CD4-positive, alpha-beta T cell treated with Interleukin-1 beta for 1 hour (primary cell): ENCODE results near the gene CAD.

ENCODE experiments used
- DNase-seq, 2 donors: peaks; one replicate each; pipeline ENCODE4 v3.0.0-alpha.2; 2020 to 2022

CAD gene

GRCh38 chr2:27199241-27199640 lies 17.9 kb upstream of the CAD start:
- DNase-seq, result no peak

GRCh38 chr2:27201675-27202074 lies 15.5 kb upstream of the CAD start:
- DNase-seq, result no peak

DNA sequence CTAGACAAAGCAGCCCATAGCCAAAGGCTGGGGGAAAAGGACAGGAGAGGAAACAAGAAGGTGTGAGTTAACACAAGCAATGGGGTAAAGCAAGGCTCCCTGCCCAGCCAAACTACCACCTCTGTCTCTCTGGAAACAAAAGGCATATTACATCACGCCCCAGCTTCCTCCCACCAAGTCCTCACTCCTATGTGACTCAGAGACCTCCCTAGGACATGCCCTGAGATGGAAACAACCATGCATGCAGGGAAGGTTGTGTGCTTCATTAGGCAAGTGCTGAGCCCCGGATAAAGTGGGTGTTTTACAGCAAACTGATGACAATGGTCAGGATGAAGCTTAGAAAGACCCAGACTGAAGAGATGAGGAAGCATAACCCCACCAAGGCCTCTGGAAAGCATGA lies 14.3 kb upstream of the CAD start:
- no peak for DNase-seq

GRCh38 chr2:27203741-27204140 lies 13.4 kb upstream of the CAD start:
- DNase-seq, result no peak

DNA sequence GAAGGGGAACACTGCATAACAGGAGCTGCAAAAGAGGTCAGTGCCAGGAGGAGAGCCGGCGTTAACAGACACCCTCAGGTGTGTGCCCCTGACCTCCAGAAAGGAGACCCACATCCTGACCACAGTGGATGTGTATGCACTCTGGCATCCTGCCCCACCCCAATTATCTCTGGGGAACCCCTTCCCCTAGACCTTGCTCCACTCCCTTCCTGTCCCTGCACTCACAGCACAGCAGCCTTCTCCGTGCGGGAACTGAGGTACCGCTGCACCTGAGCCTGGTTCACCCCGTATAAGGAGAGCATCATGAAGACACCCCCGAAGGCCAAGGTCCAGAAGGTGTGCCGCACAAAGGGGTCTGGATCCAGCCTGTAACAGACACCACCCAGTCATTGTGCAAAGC lies 12.6 kb upstream of the CAD start:
- no peak for DNase-seq

DNA sequence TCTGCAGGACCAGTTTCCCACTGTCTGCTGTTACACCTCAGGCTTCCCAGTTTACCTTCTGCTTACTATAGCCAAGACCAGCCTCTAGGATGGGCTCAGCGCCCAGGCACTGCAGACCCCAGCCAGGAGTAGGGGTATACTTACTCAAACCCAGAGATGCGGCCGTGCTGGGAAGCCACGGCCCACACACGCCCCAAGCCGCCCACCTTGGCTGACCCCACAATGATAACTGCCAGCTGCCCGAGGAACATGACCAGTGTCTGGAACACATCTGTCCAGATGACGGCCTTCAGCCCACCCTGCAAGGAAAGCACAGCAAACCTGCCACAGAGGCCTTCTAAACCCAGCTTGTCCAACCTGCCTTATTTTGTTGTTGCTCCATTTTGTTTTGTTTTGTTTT lies 12.0 kb upstream of the CAD start:
- DNase-seq, result no peak

- no peak for DNase-seq
Observed at GRCh38 chr2:27206346-27206745, 10.8 kb upstream of the CAD start.

- DNase-seq, result no peak
Observed at GRCh38 chr2:27208486-27209050, 8.6 kb upstream of the CAD start.

- DNase-seq, result no peak
Observed at GRCh38 chr2:27209621-27210401, 7.4 kb upstream of the CAD start.

GRCh38 chr2:27211241-27211942 lies 5.8 kb upstream of the CAD start:
- no peak for DNase-seq

- DNase-seq, result peak; percentile 89 to 90
Observed at GRCh38 chr2:27211943-27212625, 5.1 kb upstream of the CAD start, which contains the start of the genes ATRAID and SLC5A6. ATRAID (plus strand) TSS chr2:27212041; CDS start chr2:27212369, 328 bp downstream. SLC5A6 (minus strand) TSS chr2:27212268; CDS start chr2:27207650, 4,618 bp downstream.

- peak; percentile 62 to 72 for DNase-seq
Observed at GRCh38 chr2:27212626-27213471, 4.3 kb upstream of the CAD start.

DNA sequence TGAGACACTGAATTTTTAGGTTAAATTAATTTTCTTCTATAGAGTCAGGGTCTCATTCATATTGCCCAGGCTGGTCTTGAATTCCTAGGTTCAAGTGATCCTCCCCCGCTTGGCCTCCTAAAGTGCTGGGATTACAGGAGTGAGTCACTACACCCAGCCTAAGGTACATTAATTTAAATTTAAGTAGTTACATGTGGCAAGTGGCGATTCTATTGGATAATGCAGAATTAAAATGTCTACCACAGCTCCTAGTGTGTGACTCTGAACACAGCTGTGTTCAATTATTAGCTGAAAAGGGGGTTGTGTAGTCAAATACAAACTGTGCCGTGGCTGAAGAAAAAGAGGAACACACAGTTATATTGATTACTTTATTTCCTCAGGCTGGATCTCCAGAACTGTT lies 2.2 kb upstream of the CAD start:
- DNase-seq, result no peak

- no peak for DNase-seq
Observed at GRCh38 chr2:27216416-27217137, 592 bp upstream of the CAD start.

DNA sequence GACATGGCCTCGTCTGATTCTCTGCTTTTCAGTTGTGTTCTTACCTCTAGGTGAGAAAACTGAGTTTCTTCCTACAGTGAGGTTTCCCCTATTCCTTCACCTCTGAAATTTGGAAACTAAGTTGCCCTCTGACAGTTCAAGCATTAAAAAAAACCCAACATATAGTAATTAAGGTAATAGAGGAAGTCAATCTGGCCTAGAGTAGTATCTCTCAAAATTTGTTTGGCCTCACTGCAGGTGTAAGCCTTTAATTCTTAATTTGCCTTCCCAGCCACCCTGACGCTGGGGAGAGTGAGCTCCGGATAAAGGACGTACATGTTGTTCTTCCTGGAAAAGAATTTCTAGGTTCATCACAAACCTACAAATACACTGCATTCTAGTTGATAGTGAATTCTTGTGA lies 1.4 kb downstream of the CAD start:
- DNase-seq, result no peak

- DNase-seq, result no peak
Observed at GRCh38 chr2:27219091-27219490, 1.9 kb downstream of the CAD start.

DNA sequence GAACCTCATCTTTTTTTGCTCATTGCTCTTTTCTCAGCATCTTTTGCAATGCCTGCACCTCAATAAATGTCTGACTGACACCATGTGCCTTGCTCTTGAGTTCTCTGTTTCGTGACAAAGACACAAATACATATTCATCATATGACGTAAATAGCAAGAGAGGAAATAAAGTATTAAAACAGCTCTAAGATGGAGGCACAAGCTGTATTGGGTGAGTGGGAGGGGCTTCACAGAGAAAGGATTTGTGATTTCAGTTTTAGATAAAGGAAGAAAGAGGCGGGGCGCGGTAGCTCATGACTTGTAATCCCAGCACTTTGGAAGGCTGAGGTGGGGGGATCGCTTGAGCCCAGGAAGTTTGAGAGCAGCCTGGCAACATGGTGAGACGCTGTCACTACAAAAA lies 2.9 kb downstream of the CAD start:
- no peak for DNase-seq

- no peak for DNase-seq
Observed at GRCh38 chr2:27221166-27221565, 4.0 kb downstream of the CAD start.

GRCh38 chr2:27222407-27222806 lies 5.2 kb downstream of the CAD start:
- DNase-seq, result no peak

DNA sequence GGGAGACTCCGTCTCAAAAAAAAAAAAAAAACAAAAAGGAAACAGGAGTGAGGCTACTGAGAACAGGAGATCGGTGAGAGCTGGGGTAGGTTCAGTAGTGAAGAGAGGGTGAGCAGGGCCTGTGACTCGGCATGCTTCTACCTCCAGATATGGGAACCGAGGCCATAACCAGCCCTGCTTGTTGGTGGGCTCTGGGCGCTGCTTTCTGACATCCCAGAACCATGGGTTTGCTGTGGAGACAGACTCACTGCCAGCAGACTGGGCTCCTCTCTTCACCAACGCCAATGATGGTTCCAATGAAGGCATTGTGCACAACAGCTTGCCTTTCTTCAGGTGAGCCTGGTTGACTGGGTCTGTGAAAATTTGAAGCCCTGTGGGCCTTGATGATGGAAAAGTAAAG lies 6.2 kb downstream of the CAD start:
- DNase-seq, result no peak

DNA sequence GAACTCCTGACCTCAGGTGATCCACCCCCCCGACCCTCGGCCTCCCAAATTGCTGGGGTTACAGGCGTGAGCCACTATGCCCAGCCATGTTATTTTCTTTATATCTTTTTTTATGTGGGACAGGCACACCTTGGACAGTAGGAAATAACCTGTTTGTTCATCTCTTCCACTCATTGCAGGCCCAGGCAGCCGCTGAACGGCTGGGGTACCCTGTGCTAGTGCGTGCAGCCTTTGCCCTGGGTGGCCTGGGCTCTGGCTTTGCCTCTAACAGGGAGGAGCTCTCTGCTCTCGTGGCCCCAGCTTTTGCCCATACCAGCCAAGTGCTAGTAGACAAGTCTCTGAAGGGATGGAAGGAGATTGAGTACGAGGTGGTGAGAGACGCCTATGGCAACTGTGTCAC lies 8.4 kb downstream of the CAD start:
- DNase-seq, result no peak

DNA sequence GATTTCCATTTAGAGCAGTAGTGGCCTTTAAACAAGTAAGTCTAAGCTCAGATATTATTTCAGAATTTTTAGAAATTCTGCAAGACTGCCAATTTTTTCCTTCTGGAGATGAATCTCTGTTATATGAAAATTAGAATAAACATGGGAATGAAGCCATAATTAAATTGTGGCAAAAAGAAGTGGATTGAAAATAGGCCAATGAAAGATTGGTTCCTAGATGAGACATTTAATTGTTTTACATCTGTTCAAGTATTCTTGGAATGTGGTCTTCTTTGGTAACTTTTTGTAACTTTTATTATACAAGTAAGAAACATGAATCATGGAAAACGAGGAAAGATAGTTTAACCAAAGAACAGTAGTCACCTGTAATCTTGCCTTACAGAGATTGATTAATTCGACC lies 10.3 kb downstream of the CAD start:
- DNase-seq, result no peak
